OCI-LY7 (cell line): ENCODE results near the gene FRAT2.
"Not testable (repeated sequence)": the region's sequence is repeated elsewhere in the genome, so short reads cannot be mapped to it uniquely, and the experiment has no call there.

ENCODE experiments used
- EZH2phosphoT487 ChIP-seq: fragments of 200-600 bp; sonication (generic); IDR thresholded peaks from 2 replicates; pipeline ENCODE4 v1.6.1; 2018; ENCODE audit warnings: low read depth, borderline replicate concordance, mild to moderate bottlenecking, mixed run types, antibody characterized with exemption, low read length, moderate library complexity, mixed read lengths
- TF ChIP-seq, protein P1 (sequence below): fragments of 200-600 bp; sonication (generic); conservative IDR thresholded peaks from 2 replicates; pipeline ENCODE4 v1.5.1; 2014; ENCODE audit warnings: mild to moderate bottlenecking, antibody characterized with exemption, low read length, moderate library complexity, mixed read lengths

DNA sequence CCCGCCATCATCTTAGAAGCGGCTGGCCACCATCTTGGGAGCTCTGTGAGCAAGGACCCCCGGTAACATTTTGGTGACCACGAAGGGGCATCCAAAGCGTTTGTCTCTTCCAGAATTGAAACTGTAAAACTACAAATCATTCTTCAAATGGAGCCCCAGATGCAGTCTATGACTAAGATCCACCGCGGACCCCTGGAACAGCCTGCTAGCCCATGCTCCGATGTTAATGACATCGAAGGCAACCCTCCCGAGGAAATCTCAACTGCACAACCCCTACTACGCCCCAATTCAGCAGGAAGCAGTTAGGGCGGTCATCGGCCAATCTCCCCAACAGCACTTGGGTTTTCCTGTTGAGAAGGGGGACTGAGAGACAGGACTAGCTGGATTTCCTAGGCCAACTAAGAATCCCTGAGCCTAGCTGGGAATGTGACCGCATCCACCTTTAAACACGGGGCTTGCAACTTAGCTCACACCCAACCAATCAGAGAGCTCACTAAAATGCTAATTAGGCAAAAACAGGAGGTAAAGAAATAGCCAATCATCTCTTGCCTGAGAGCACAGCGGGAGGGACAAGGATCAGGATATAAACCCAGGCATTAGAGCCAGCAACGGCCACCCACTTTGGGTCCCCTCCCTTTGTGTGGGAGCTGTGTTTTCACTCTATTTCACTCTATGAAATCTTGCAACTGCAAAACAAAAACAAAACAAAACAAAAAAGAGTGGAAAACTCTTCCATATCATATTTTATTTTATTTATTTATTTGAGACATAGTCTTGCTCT lies 43.8 kb downstream of the FRAT2 start:
- TF ChIP-seq, protein P1, sequence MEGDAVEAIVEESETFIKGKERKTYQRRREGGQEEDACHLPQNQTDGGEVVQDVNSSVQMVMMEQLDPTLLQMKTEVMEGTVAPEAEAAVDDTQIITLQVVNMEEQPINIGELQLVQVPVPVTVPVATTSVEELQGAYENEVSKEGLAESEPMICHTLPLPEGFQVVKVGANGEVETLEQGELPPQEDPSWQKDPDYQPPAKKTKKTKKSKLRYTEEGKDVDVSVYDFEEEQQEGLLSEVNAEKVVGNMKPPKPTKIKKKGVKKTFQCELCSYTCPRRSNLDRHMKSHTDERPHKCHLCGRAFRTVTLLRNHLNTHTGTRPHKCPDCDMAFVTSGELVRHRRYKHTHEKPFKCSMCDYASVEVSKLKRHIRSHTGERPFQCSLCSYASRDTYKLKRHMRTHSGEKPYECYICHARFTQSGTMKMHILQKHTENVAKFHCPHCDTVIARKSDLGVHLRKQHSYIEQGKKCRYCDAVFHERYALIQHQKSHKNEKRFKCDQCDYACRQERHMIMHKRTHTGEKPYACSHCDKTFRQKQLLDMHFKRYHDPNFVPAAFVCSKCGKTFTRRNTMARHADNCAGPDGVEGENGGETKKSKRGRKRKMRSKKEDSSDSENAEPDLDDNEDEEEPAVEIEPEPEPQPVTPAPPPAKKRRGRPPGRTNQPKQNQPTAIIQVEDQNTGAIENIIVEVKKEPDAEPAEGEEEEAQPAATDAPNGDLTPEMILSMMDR = not testable (repeated sequence)
- not testable (repeated sequence) for TF ChIP-seq EZH2phosphoT487
